TTC549 (cell line): ENCODE measurements around the gene YWHAH.

ENCODE experiments used
- FAIRE-seq: peaks from 2 replicates; lab custom pipeline; 2012; peaks lifted over from hg19 to GRCh38; lab: Jason Lieb, UNC

YWHAH gene

GRCh38 chr22:31943978-31944699 lies at the start of gene YWHAH:
TSS of gene YWHAH (plus strand) at chr22:31944535. CDS start at chr22:31944734, 199 bp downstream.
- FAIRE-seq: no peak

DNA sequence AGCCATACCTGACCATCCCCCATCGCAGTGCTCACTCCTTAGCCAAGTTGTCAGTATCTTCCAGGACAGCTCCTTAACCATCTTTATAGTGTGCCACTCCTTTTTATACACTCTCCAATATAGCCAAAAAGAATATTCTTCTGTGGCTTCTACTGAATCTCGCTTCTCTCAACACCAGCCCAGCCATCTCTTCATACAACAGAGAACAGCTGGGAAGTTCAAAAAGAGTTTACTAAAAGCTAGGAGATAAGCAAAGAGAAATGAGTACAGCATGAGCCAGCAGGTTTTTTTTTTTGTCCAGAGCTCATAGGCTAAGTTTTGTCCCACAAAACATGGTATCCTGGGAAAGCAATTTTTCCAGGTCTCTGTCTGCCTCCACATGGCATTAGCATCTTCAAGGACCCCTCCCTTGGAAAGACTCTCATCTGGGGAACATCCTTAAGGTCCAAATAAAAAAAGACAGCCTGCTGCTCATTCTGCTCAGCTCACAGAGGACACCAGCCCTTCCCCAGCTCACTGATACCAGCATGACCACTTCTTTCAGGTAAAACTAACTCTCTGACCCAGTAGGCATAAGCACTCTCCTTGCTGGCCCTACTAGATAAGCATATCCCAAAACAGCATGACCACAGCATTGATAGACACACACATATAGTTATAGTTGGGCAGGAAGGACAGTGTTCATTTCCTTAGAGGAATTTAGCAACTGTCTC lies 48.8 kb upstream of the YWHAH start:
- FAIRE-seq: no peak

DNA sequence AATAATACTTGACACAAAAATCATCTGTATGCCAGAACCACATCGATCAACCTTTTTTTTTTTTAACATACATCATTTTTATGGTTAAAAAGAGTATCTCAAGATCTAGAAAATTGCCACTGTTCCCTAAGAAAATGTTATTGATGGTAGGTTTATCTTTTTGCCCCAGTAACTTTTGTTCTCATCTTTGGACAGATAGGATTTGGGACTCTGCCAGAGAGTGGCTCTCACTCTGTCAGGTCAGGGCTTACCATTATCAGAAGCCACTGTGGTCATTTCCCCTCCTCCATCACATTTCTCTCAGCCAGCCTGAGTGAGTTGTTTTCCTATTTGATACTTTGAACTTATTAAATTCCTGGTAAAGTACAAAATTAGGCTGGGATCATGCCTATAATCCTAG lies 47.9 kb upstream of the YWHAH start:
- FAIRE-seq: no peak

GRCh38 chr22:31897842-31898805 lies 46.2 kb upstream of the YWHAH start:
- FAIRE-seq: no peak

- FAIRE-seq: no peak
These were observed 45.4 kb upstream of the YWHAH start for GRCh38 chr22:31898926-31899325.

- no peak for FAIRE-seq
These were observed 44.7 kb upstream of the YWHAH start for GRCh38 chr22:31899669-31900068.

DNA sequence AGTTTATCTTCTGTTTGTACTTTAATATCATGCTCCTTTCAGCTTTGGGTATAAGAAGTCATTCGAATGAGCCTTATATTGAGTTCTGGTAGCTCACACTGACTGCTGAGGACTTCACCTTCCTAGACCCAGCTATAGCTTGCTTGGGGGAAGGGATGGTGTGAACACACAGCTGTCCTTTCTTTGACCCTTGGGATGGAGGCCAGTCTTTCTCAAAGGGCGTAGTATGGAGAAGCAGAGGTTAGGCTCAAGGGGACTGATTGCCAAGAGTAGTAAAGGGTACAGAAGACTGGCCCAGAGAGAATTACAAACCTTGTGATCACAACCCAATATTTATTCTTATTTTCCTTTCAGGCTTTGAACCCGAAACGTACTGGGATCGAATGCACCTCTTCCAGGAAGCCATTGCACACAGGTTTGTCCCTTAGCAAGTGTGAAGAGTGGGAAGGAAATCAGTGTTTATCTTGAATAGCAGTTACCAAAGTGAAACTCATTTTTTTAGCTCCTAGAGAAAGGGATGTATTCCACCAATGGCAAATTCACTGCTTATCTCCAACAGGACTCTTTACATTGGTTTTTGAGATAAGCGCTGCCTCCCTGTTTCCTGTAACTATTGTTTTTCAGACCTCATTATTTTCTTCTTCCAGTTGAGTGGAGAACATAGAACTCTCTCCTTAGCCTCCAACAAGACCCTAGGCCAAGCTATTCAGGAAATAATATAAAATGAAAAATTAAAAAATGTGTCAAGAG lies 42.8 kb upstream of the YWHAH start:
- FAIRE-seq: no peak

DNA sequence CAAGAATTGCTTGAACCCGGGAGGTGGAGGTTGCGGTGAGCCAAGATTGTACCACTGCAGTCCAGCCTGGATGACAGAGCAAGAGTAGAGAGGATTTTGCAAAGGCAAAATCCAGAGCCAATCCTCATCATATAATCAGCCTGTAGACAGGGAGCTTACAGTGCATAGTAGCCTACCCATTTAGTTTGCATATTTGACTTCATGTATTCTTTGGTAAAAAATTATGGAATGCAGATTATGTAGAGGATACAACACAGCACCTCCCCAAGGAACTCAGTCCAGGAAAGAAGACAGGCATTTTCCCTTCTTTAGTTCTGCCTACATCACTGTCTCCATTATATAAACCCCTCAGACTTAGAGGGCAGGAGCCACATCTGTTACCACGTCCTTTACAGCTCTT lies 39.7 kb upstream of the YWHAH start:
- no peak for FAIRE-seq

GRCh38 chr22:31905356-31905755 lies 39.0 kb upstream of the YWHAH start:
- FAIRE-seq: no peak

DNA sequence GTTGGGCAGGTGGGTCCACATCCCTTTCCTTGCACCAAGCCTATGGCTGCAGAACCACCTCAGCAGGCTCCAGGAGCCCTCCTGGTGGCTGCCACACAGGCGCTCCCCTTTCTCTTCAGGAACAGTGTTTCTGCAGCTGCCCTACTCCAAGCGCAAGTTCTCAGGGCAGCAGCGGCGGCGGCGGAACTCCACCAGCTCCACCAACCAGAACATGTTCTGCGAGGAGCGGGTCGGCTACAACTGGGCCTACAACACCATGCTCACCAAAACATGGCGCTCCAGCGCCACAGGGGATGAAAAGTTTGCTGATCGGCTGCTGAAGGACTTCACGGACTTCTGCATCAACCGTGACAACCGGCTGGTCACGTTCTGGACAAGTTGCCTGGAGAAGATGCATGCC lies 38.2 kb upstream of the YWHAH start:
- no peak for FAIRE-seq

DNA sequence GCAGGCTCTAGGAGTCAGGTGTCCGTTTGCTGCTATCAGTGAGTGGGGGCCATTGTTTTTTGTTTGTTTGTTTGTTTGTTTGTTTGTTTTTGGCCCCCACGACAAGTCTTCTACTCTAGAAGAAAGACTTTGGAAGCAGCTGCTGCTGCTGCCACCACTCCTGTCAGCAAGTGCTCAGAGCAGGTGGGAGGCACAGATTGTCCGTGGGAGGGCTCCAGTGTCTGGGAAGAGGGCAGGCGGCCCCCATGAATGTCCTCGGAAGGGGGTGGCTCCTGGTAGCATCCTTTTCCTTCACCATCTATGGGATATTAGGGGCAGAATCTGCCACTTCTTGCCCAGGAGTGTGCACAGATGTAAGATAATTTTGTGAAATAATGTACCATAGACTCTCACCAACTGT lies 37.8 kb upstream of the YWHAH start:
- FAIRE-seq: no peak

DNA sequence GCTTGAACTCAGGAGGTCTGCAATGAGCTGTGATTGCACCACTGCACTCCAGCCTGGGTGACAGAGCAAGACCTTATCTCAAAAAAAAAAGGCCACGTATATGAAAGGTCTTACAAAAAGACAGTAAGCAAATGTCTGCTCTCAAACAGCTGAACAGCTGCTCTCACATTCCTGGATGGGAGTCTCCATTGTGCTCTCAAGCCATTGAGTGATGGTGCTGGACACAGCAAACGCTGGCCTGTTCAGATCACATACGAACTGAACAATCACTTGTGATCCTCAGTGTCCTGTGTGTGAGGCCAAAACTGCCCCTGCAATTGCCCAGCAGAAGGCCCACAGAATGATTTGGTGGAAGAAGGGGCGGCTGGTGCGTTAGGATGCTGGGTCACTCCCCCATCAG lies 34.4 kb upstream of the YWHAH start:
- FAIRE-seq: no peak

GRCh38 chr22:31911565-31912406 lies 32.5 kb upstream of the YWHAH start:
- no peak for FAIRE-seq

DNA sequence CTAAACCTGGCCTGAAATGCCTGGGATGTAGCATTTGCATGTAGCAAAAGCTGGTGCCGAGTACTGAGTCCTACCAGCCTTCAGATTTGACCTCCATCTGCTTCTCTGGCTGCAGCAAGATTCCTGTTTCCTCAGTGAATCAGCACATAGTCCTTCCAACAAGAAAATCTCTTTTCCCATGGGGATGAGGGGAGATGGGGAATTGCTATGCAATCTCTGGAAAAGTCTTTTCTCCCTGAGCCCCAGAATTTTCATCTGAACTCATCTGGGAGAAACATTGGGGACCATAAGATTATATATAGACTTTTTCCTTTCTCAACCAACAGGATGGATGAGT lies 32.0 kb upstream of the YWHAH start:
- FAIRE-seq: no peak

DNA sequence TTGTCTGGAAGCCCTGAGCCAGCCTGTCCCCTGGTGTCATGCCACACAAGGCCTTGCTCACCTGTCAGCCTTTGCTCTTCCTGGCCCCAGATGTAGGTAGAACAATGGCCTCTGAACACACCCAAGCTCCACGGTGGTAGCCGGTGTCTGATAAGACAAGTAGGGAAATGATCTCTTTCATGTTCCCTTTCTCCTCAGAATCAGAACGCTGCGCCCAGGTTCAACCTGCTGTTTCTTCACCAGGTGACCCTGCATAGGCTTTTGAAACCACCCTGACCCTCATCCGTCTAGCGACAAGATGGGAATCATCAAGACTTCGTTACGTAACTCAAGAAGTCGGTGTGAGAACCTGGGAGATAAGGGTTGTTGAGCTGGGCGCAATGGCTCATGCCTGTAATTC lies 28.7 kb upstream of the YWHAH start:
- FAIRE-seq: no peak

DNA sequence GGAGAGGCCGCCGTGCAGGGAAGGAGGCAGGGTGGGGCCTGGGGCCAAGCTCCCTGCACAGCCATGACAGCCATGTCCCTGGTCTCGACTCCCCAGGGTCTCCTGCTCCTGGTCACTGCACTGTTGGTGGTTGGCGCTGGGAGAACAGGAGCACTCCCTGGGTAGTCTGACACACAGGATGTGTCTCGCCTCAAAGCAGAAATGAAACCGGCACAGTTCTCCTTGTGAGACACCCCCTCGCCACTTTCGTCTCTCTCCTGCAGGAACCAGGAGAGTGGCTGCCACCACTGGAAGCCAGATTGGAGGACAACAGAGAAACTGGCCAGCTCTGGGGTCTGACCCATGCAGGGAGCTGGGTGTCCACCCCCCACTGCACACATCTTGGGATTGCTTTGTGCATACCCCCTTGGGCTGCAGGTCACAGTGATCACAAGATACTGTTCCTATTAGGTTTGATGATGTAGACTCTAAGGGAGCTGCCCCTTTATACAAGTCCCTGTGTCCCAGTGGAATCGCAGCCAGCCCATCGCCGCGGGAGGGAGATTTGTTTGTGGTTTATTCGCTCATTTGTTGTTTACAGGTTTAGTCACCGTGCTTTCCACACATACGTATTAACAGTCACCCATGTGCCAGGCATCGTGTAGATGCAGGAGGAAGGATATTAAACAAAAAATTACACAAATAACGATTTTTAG lies 27.0 kb upstream of the YWHAH start:
- no peak for FAIRE-seq

DNA sequence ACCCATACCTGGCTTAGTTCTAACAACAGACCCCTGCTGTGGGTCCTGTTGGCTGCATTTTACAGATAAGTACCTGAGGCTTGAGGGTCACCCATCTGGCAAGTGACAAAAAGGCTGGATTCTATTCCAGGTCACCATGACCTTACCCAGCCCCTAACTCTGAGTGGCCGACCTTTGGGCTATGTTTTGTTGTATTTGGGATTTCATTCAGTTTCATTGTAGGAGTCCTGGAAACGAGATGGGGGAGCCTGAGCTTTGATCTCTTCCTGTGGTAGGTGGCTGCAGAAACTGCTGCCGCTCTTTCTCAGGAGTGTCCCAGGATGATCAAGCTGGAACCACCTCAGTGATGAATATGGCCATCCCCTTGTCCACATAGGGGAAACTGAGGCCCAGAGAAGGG lies 24.6 kb upstream of the YWHAH start:
- no peak for FAIRE-seq

DNA sequence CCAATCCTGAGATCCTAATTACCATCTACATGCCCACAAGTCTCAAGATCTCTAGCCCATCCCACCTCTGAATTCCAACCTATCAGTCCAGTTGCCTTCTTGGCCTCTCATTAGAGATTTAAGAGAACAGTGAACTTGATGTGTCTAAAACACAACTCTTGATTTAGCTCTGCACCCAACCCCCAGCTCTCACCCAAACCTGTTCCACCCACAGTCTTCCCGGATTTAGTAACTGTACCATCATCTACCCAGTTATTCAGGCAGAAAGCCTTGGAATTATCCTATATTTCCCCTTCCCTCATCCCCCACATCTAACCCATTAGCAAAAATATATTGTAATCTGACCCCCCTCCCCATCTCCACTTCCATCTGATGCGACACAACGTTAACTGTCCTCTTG lies 24.0 kb upstream of the YWHAH start:
- no peak for FAIRE-seq

GRCh38 chr22:31921106-31921505 lies 23.2 kb upstream of the YWHAH start:
- FAIRE-seq: no peak

DNA sequence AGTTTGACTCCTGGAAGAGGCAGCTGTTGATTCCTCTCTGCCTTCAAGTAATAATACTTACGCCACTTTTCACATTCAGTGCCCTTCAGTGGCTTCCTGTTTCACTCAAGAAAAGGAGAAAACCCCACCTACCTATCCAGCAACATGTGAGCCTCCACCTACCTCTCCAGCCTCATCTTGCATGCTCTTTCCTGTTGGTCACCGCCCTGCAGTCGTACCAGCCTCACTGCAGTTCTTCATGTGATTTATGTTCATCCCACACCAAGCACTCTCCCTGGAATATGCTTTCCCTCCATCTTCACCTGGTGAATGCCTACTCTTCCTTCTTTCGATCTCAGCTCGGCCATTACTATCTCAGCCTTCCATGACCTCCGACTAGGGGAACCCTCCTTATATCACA lies 21.8 kb upstream of the YWHAH start:
- no peak for FAIRE-seq

- no peak for FAIRE-seq
These were observed 21.2 kb upstream of the YWHAH start for GRCh38 chr22:31923136-31923535.
